Measurements from ENCODE around the gene CHTOP. TPM values are rescaled to one million over a fixed set of nuclear protein-coding genes. Genes with fewer than 3 reads are reported as not detected.
A peak's percentile ranks its signal among the peaks of the same experiment; 100 is the strongest.

The CHTOP gene
- total and polyA plus RNA-seq, 2 of the 13 experiments (the other 11 are each of a cell fraction or from before 2014, with no cell fraction given) = 38.0 to 51.9 TPM

DNA sequence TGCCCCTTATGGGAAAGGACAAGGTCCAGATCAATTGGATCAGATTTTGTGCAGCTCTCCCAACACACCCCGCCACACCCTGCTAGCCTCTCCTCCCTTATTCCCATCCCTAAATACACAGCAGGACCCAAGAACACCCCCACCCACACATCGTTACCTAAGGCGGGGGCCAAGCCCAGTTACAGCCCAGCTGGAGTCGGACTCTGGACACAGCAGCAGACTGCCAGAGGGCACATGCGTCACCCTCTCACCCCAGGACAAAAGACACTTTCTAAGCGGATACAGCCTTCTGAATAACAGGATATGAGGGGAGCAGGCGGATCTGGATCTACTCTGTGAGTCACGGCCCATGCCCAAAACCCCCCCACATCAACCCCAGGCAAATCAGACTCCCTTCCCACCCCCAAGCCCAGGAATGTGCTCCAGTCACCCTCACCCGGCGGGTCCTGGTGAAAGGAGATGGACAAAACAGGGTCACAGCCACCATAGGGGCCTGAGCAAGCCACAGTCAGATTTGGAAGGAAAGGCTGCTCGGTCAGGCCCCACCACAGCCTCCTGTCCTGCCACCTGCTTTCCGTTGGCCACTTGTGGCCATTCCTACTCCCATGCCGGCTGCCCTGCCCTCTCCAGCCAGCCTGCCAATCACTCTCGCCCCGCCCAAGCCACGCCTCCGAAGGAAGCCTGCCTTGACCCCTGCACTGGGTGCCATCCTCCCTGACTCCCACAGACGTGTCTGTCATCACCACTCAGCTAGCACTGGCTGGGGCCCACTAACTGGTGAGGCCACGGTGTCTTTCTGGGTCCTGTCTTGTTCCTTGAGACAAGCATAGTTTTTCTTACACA is 24.9 kb upstream of the CHTOP start (continued):
- TF ChIP-seq SMAD1 (CRISPR knock-in tag; IDR thresholded peaks at IDR 0.05; ENCODE audit: borderline replicate concordance, low read depth) = 0 out of 2 replicates have a peak, but pooled peaks have one; percentile 26
- TF ChIP-seq ZSCAN9 (CRISPR knock-in tag; IDR thresholded peaks at IDR 0.05; ENCODE audit: borderline replicate concordance) = no peak
- peak; percentile 79 for TF ChIP-seq RARA (CRISPR knock-in tag; IDR thresholded peaks at IDR 0.05)
- TF ChIP-seq ZNF703 (CRISPR knock-in tag; IDR thresholded peaks at IDR 0.05; ENCODE audit: borderline replicate concordance) = no peak
- TF ChIP-seq, protein P1, sequence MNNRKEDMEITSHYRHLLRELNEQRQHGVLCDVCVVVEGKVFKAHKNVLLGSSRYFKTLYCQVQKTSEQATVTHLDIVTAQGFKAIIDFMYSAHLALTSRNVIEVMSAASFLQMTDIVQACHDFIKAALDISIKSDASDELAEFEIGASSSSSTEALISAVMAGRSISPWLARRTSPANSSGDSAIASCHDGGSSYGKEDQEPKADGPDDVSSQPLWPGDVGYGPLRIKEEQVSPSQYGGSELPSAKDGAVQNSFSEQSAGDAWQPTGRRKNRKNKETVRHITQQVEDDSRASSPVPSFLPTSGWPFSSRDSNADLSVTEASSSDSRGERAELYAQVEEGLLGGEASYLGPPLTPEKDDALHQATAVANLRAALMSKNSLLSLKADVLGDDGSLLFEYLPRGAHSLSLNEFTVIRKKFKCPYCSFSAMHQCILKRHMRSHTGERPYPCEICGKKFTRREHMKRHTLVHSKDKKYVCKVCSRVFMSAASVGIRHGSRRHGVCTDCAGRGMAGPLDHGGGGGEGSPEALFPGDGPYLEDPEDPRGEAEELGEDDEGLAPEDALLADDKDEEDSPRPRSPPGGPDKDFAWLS (CRISPR knock-in tag; IDR thresholded peaks at IDR 0.05; ENCODE audit: borderline replicate concordance) = 0 out of 2 replicates have a peak, but pooled peaks have one; percentile 78
- no peak for TF ChIP-seq SRSF9 (IDR thresholded peaks at IDR 0.05; ENCODE audit: borderline replicate concordance, insufficient read depth, low read depth, low read length, poor library complexity, severe bottlenecking)
- peak; percentile 76 for TF ChIP-seq MEIS2 (CRISPR knock-in tag; IDR thresholded peaks at IDR 0.05)
- TF ChIP-seq ZNF567 (CRISPR knock-in tag; IDR thresholded peaks at IDR 0.05; ENCODE audit: borderline replicate concordance) = no peak
- TF ChIP-seq, protein P2, sequence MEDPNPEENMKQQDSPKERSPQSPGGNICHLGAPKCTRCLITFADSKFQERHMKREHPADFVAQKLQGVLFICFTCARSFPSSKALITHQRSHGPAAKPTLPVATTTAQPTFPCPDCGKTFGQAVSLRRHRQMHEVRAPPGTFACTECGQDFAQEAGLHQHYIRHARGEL (CRISPR knock-in tag; IDR thresholded peaks at IDR 0.05) = no peak
- TF ChIP-seq KAT8 (CRISPR knock-in tag; IDR thresholded peaks at IDR 0.05) = peak; percentile 58
- no peak for TF ChIP-seq ATM (IDR thresholded peaks at IDR 0.05; ENCODE audit: borderline replicate concordance)
- no peak for TF ChIP-seq KDM4B (CRISPR knock-in tag; IDR thresholded peaks at IDR 0.05)
- TF ChIP-seq JUNB (CRISPR knock-in tag; IDR thresholded peaks at IDR 0.05; ENCODE audit: borderline replicate concordance) = no peak; the same call in 1 of the 2 replicates
- TF ChIP-seq, protein P3, sequence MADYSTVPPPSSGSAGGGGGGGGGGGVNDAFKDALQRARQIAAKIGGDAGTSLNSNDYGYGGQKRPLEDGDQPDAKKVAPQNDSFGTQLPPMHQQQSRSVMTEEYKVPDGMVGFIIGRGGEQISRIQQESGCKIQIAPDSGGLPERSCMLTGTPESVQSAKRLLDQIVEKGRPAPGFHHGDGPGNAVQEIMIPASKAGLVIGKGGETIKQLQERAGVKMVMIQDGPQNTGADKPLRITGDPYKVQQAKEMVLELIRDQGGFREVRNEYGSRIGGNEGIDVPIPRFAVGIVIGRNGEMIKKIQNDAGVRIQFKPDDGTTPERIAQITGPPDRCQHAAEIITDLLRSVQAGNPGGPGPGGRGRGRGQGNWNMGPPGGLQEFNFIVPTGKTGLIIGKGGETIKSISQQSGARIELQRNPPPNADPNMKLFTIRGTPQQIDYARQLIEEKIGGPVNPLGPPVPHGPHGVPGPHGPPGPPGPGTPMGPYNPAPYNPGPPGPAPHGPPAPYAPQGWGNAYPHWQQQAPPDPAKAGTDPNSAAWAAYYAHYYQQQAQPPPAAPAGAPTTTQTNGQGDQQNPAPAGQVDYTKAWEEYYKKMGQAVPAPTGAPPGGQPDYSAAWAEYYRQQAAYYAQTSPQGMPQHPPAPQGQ (CRISPR knock-in tag; IDR thresholded peaks at IDR 0.05; ENCODE audit: borderline replicate concordance) = no peak
- TF ChIP-seq ZNF747 (CRISPR knock-in tag; IDR thresholded peaks at IDR 0.05; ENCODE audit: borderline replicate concordance) = peak; percentile 73
- TF ChIP-seq, protein P4, sequence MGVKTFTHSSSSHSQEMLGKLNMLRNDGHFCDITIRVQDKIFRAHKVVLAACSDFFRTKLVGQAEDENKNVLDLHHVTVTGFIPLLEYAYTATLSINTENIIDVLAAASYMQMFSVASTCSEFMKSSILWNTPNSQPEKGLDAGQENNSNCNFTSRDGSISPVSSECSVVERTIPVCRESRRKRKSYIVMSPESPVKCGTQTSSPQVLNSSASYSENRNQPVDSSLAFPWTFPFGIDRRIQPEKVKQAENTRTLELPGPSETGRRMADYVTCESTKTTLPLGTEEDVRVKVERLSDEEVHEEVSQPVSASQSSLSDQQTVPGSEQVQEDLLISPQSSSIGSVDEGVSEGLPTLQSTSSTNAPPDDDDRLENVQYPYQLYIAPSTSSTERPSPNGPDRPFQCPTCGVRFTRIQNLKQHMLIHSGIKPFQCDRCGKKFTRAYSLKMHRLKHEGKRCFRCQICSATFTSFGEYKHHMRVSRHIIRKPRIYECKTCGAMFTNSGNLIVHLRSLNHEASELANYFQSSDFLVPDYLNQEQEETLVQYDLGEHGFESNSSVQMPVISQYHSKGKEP (CRISPR knock-in tag; IDR thresholded peaks at IDR 0.05) = no peak
- no peak for TF ChIP-seq ZFP36L1 (CRISPR knock-in tag; IDR thresholded peaks at IDR 0.05)
- TF ChIP-seq, protein P5, sequence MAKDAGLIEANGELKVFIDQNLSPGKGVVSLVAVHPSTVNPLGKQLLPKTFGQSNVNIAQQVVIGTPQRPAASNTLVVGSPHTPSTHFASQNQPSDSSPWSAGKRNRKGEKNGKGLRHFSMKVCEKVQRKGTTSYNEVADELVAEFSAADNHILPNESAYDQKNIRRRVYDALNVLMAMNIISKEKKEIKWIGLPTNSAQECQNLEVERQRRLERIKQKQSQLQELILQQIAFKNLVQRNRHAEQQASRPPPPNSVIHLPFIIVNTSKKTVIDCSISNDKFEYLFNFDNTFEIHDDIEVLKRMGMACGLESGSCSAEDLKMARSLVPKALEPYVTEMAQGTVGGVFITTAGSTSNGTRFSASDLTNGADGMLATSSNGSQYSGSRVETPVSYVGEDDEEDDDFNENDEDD (CRISPR knock-in tag; IDR thresholded peaks at IDR 0.05; ENCODE audit: borderline replicate concordance) = no peak; the same call in 1 of the 2 replicates
- no peak for TF ChIP-seq NFE2L1 (CRISPR knock-in tag; IDR thresholded peaks at IDR 0.05; ENCODE audit: borderline replicate concordance)
- TF ChIP-seq, protein P6, sequence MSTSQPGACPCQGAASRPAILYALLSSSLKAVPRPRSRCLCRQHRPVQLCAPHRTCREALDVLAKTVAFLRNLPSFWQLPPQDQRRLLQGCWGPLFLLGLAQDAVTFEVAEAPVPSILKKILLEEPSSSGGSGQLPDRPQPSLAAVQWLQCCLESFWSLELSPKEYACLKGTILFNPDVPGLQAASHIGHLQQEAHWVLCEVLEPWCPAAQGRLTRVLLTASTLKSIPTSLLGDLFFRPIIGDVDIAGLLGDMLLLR (CRISPR knock-in tag; IDR thresholded peaks at IDR 0.05) = 0 out of 2 replicates have a peak, but pooled peaks have one; percentile 55
- no peak for TF ChIP-seq ZNF24 (IDR thresholded peaks at IDR 0.05)

All from HepG2 (cell line).